Fibroblast of the conjunctiva (primary cell): ENCODE data around the gene PSMC2.

Experiments used
- DNase-seq: peaks from one replicate; pipeline ENCODE4 v3.0.0-alpha.2; 2010; ENCODE audit warnings: low read depth

Gene PSMC2

GRCh38 chr7:103347507-103348267 is at the start of gene PSMC2:
TSS of gene PSMC2 (plus strand) at chr7:103347643. CDS start at chr7:103347712, 69 bp downstream.
- peak; percentile 74 for DNase-seq

- no peak for DNase-seq
Measured at GRCh38 chr7:103297837-103298179, 49.6 kb upstream of the PSMC2 start.

DNA sequence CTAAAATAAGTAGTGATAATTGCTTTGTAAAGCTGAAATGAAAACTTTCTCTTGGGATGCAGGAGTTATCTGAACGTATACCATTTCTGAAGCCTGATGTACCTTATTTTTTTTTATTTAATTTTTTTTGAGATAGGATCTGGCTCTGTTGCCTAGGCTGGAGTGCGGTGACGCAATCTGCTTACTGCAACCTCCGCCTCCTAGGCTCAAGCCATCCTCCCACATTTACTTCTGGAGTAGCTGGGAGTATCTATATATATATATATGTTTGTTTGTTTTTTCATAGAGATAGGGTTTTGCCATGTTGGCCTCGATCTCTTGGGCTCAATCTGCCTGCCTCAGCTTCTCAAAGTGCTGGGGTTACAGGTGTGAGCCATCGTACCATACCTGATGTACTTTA is 47.8 kb upstream of the PSMC2 start:
- no peak for DNase-seq

GRCh38 chr7:103301441-103301840 is 46.0 kb upstream of the PSMC2 start:
- DNase-seq = no peak

GRCh38 chr7:103307503-103308231 is 39.8 kb upstream of the PSMC2 start:
- DNase-seq = no peak

- no peak for DNase-seq
Measured at GRCh38 chr7:103314852-103315251, 32.6 kb upstream of the PSMC2 start.

DNA sequence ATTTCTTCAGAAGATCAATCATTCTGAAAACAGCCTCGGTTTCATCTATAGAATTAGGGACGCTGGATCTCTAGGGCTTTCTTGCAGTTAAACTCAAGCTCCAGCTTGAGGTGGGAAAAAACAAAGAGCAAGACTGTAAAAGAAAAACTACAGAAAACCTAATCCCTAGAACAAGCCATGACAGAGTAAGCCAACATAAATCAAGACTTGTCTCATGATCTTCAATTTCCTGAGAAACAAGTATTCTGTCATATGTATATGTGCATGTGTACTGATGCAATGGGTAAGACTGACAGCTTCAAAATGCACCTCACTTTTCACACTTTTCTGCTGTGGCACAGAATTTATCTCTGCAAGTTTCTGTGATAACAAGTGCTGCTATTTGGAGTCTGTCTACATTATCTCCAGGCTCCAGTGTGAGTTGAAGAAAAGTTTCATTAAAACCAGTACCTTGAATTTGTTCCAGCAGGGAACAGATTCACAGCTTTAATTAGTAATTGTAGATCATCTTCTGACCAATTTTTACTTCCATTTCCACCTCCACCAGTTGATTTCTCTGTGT is 31.0 kb upstream of the PSMC2 start:
- no peak for DNase-seq

DNA sequence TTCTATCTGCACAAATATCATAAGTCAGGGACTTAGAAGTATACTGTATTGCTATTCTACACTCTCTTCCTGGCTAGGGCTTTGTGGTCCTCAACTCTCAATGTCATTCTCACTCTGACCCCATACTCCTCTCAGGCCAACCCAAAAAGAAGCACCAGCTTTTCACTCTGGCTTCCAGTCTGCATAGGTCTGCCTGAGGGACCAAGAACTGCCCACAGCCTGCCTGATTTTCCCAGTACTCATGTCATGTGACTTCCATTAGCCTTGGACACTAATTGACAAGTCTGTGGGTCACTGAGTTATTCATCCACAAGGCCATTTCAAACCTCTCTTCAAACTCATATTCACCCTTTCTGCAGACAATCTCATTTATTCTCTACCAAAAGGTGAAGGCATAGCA is 30.4 kb upstream of the PSMC2 start:
- no peak for DNase-seq

- no peak for DNase-seq
Measured at GRCh38 chr7:103325744-103326143, 21.7 kb upstream of the PSMC2 start.

- DNase-seq = no peak
Measured at GRCh38 chr7:103336761-103337160, 10.7 kb upstream of the PSMC2 start.

DNA sequence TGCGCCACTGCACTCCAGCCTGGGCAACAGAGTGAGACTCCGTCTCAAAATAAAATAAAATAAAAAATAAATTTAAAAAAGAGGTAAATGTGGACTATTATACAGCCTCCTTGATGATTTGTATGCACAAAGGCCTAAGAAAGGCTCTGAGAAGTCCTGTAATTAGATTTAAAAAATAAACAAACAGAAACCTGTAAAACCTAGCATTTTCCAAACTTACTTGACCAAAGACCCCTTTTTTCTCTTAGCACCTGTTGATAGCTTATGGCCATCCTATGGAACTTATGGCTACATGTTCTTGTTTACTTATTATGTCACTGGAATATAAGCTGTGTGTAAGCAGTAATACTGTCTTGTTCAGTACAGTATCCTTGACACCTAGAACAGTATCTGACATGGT is 8.6 kb upstream of the PSMC2 start:
- DNase-seq = no peak

DNA sequence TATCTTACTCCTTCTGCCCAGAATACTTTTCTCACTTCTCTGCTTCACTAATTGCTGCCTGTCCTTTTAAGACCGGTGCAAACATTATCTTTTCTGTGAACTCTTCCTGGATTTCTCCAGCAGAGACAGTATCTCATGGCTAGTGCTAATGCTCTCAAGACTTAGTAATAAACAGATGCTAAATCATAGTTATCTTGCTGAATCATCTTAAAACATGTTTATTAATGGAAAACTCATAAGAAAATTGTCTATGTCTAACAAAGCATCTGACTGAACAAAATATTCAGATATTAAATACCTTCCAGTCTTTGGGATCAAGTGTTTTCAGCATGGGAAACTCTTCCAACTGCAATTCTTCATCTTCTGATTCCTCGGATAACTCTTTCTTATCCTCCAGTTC is 6.0 kb upstream of the PSMC2 start:
- no peak for DNase-seq

- DNase-seq = no peak
Measured at GRCh38 chr7:103343332-103343731, 4.1 kb upstream of the PSMC2 start.

DNA sequence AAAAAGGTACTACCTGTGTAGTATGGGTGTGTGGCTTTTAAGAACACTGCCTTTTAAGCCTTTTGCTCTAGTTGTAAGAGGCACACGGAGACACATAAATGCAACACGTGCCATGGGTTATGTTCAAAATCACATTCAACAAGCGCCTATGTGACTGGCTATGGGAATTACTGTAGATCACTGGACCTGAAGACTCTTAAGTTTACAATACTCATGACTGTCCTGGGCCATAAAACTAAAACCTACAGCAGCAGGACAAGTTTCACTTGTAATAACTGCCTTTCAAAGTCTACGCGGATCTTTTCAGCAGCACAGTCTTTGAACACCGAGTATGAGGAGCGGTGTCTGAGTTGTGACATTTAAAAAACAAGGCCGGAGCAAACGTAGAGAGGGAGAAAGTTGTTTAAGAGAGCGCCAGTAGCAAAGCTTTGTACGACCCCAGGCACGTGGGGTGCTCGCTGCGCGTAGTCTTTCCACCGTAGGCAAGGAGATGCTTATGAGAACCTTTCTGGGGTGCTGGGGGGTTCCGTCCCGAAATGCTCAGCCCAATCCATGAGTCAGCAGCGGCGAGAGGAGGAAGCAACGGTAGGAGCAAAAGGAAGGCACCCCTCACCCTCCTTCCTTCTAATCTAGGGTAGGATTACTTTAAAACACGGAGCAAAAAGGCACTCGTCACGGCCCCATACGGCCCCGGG is 3.5 kb upstream of the PSMC2 start:
- no peak for DNase-seq

- peak; percentile 85 for DNase-seq
Measured at GRCh38 chr7:103344453-103345149, 2.8 kb upstream of the PSMC2 start, which contains the start of gene DNAJC2. TSS of gene DNAJC2 (minus strand) at chr7:103344767. CDS start at chr7:103344622, 145 bp downstream.

- no peak for DNase-seq
Measured at GRCh38 chr7:103346396-103346795, 1.0 kb upstream of the PSMC2 start.

GRCh38 chr7:103348452-103348851 is 1.0 kb downstream of the PSMC2 start:
- no peak for DNase-seq

GRCh38 chr7:103348959-103349358 is 1.5 kb downstream of the PSMC2 start:
- no peak for DNase-seq

- DNase-seq = no peak
Measured at GRCh38 chr7:103349805-103350204, 2.4 kb downstream of the PSMC2 start.

DNA sequence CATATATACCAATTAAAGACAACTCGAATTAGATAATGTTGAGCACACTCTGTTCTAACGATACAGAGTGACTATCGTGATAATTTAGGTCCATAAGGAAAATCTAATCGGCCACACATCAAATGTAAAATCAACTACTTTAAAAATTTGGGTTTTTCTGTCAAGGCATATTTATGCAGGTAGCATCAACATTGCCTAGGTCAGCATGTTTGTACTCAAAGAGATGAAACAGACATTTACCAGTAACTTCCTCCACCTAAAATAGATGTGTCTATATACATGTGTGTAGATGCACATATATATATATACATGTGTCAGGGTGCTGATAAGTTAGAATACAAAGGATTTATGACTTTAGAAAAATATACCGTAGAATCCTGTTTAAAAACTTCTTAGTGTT is 22.0 kb downstream of the PSMC2 start:
- DNase-seq = no peak

DNA sequence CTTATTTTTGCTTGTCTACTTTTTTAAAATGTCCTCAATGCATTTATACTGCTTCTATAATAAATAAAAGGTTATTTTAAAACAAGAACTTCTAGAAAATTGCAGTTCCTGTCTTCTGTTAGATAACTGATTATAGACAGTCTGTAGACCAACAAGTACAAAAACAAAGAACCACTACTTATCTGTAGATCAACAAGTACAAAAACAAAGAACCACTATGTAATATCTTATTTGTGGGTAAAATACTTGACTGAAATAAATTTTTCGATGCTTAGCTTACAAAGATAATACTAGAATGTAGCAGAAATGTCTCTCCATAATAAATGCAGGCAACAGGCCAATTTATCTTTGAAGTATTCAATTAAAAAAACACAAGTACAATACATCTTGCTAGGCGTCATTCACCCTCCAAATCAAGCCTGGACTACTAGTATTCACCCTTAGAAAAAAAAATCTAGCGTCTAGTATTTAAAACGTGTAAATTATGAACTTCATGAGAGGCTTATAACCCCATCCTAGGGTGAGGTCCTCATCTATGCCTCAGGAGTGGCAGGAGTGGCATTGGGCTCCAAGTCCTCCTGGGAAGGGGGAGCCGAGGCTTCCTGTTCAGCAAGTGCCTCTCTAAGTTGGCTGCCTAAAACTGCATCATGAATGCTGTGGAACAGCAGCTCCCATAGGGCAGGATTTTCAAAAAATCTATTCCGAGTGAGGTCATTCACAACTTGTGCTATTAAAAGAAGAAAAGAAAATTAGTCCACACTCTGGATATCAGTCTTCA is 26.6 kb downstream of the PSMC2 start:
- no peak for DNase-seq
